GM21529 (cell line): ENCODE data around the gene PRSS38.

Experiments used
- ATAC-seq: cut with Tn5 transposase; IDR thresholded peaks from one replicate; pipeline ENCODE4 v1.9.1; 2021; ENCODE audit not compliant: unreplicated experiment

The PRSS38 gene

DNA sequence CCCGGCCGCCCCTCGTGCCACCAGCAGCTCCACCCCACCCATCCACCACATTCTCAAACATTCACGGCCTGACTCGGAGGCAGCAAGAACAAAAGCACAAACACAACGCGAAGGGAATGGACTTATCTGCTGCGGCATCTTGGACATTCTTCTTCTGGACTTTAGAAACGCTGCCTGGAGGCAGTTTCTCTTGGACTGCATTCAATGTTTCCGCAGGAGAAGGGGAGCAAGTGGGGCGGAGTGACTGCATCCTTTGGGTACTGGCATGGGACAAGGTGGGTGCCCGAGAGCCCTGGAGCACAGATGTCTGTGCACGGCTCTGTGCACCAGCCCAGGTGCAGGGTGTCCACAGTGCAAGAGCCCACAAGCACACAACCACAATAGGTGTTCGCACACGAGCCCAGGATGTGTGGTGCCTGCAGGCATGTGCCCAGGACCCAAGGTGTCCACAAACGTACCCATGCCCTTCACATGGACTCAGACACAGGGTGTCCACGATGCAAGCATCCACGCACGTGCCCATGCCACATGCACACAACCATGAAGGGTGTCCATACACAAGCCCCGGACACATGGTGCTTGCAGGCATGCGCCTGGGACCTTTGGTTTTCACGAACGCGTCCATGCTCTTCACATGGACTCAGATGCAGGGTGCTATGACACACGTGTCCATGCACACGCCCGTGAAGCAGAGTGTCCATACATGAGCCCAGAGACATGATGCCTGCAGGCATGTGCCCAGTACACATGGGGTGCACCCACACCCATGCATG, 78.7 kb downstream of the PRSS38 start:
- ATAC-seq = no peak

GRCh38 chr1:227894831-227895451, 79.5 kb downstream of the PRSS38 start:
- no peak for ATAC-seq
